MM.1S (cell line): ENCODE results near the gene ATPAF1.

ENCODE experiments used
- EZH2 ChIP-seq: fragments of 300-600 bp; sonication (generic); optimal IDR thresholded peaks from 2 replicates; pipeline ENCODE3; 2017; ENCODE audit warnings: low read depth, mild to moderate bottlenecking, antibody characterized with exemption, low read length, mixed read lengths
- EZH2phosphoT487 ChIP-seq: fragments of 300-600 bp; sonication (generic); IDR thresholded peaks from 2 replicates; pipeline ENCODE4 v1.6.1; 2018; ENCODE audit warnings: antibody characterized with exemption, low read length
- TF ChIP-seq, protein P1 (sequence below): fragments of 300-600 bp; sonication (generic); IDR thresholded peaks from 2 replicates; pipeline ENCODE4 v1.5.1; 2016; ENCODE audit warnings: antibody characterized with exemption, low read length, mixed read lengths

DNA sequence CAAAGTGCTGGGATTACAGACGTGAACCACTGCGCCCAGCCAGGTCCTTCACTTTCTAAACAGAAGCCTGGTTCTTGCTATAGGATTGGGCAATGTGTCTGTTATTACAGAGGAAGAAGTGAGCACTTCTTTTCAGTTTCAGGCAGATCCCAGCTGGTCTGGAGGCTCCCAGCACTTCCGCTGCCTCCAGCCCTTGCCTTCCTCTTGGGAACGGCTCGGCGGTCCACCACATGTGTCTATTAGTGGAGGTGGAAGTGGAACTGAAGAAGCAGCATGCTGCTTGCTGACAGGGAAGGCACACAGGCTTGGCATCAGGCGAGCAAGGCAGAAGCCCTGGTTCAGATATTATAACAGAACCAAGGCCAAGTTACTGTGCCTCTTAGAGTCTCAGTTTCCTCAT is 81.1 kb downstream of the ATPAF1 start:
- TF ChIP-seq, protein P1, sequence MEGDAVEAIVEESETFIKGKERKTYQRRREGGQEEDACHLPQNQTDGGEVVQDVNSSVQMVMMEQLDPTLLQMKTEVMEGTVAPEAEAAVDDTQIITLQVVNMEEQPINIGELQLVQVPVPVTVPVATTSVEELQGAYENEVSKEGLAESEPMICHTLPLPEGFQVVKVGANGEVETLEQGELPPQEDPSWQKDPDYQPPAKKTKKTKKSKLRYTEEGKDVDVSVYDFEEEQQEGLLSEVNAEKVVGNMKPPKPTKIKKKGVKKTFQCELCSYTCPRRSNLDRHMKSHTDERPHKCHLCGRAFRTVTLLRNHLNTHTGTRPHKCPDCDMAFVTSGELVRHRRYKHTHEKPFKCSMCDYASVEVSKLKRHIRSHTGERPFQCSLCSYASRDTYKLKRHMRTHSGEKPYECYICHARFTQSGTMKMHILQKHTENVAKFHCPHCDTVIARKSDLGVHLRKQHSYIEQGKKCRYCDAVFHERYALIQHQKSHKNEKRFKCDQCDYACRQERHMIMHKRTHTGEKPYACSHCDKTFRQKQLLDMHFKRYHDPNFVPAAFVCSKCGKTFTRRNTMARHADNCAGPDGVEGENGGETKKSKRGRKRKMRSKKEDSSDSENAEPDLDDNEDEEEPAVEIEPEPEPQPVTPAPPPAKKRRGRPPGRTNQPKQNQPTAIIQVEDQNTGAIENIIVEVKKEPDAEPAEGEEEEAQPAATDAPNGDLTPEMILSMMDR = no peak
- TF ChIP-seq EZH2 (no peak), EZH2phosphoT487 (no peak)
